GM23338 (cell line): ENCODE results near the gene SCLY. TPM values are rescaled to one million over a fixed set of nuclear protein-coding genes. Genes with fewer than 3 reads are reported as not detected.

Source experiments
- ATAC-seq: fragments of 200-7000 bp; cut with Tn5 transposase; 3 replicates; pipeline ENCODE4 v1.9.1; 2020
- DNase-seq: peaks from one replicate; pipeline ENCODE4 v3.0.0-alpha.2; 2015; ENCODE audit warnings: low spot score
- H2AFZ ChIP-seq: fragments of 200-600 bp; sonication (generic); 2 replicates; pipeline ENCODE4 v1.8.0; 2016; ENCODE audit warnings: antibody characterized with exemption, mild to moderate bottlenecking, moderate library complexity
- H3F3A ChIP-seq: fragments of 200-600 bp; sonication (generic); replicated peaks from 2 replicates; pipeline ENCODE4 v1.8.0; 2017; ENCODE audit warnings: antibody characterized with exemption, mixed run types, low read depth
- H3K27ac ChIP-seq: fragments of 200-600 bp; sonication (generic); 2 replicates; pipeline ENCODE4 v1.6.1; 2016; ENCODE audit warnings: low read depth
- H3K27me3 ChIP-seq: fragments of 200-600 bp; sonication (generic); 2 replicates; pipeline ENCODE4 v1.8.0; 2016; ENCODE audit warnings: mild to moderate bottlenecking, mixed run types, moderate library complexity; ENCODE audit not compliant: insufficient read depth
- H3K36me3 ChIP-seq: fragments of 200-600 bp; sonication (generic); 2 replicates; pipeline ENCODE4 v1.8.0; 2016; ENCODE audit warnings: mild to moderate bottlenecking; ENCODE audit not compliant: insufficient read depth
- H3K4me1 ChIP-seq: fragments of 200-600 bp; sonication (generic); 2 replicates; pipeline ENCODE4 v1.8.0; 2016; ENCODE audit warnings: mild to moderate bottlenecking, moderate library complexity; ENCODE audit not compliant: insufficient read depth
- H3K4me2 ChIP-seq: fragments of 200-600 bp; sonication (generic); 2 replicates; pipeline ENCODE4 v1.7.1; 2017; ENCODE audit warnings: mixed run types
- H3K4me3 ChIP-seq: fragments of 200-600 bp; sonication (generic); 2 replicates; pipeline ENCODE4 v1.6.1; 2016; ENCODE audit warnings: mixed run types
- H3K79me2 ChIP-seq: fragments of 200-600 bp; sonication (generic); replicated peaks from 2 replicates; pipeline ENCODE4 v1.8.0; 2017; ENCODE audit warnings: mild to moderate bottlenecking; ENCODE audit not compliant: insufficient read depth
- H3K9me2 ChIP-seq: fragments of 200-600 bp; sonication (generic); 2 replicates; pipeline ENCODE4 v1.8.0; 2017; ENCODE audit not compliant: insufficient read depth
- H4K20me1 ChIP-seq: fragments of 200-600 bp; sonication (generic); replicated peaks from 2 replicates; pipeline ENCODE4 v1.8.0; 2017; ENCODE audit warnings: mild to moderate bottlenecking; ENCODE audit not compliant: insufficient read depth
- H3K27ac Mint-ChIP-seq: 2 replicates; pipeline ENCODE4 v1.8.0; 2020; ENCODE audit warnings: inconsistent platforms, mild to moderate bottlenecking, moderate library complexity, mixed read lengths
- H3K27me3 Mint-ChIP-seq: 3 replicates; pipeline ENCODE4 v1.8.0; 2022; ENCODE audit warnings: low read depth, mild to moderate bottlenecking, moderate library complexity, mixed read lengths, inconsistent platforms; ENCODE audit not compliant: insufficient read depth, poor library complexity
- H3K36me3 Mint-ChIP-seq: 3 replicates; pipeline ENCODE4 v1.8.0; 2021; ENCODE audit warnings: low read depth, mild to moderate bottlenecking, inconsistent platforms, moderate library complexity, mixed read lengths
- H3K4me1 Mint-ChIP-seq: 3 replicates; pipeline ENCODE4 v1.8.0; 2020; ENCODE audit warnings: mild to moderate bottlenecking, inconsistent platforms, mixed read lengths
- H3K4me3 Mint-ChIP-seq: 3 replicates; pipeline ENCODE4 v1.8.0; 2021; ENCODE audit warnings: moderate library complexity, mild to moderate bottlenecking, inconsistent platforms, mixed read lengths
- H3K9me3 Mint-ChIP-seq: 3 replicates; pipeline ENCODE4 v1.8.0; 2020; ENCODE audit warnings: moderate library complexity, mild to moderate bottlenecking, inconsistent platforms, mixed read lengths
- CREB1 ChIP-seq: fragments of 250-450 bp; sonication (Bioruptor Pico); IDR thresholded peaks from 2 replicates; pipeline ENCODE4 v1.5.0; 2020; ENCODE audit warnings: low read depth, mild to moderate bottlenecking, moderate library complexity
- CTCF ChIP-seq, 2 experiments: fragments of 200-600 bp in 1 of 2; sonication (generic) in 1 of 2; conservative IDR thresholded peaks; 2 replicates each; pipeline versions ENCODE4 v1.5.1 to v1.6.1; 2016 to 2017; ENCODE audit warnings: antibody characterized with exemption in 2 of 2, low read depth in 2 of 2, mild to moderate bottlenecking in 2 of 2, moderate library complexity in 1 of 2
- ETS1 ChIP-seq: IDR thresholded peaks from 2 replicates; pipeline ENCODE4 v1.6.1; 2016; ENCODE audit warnings: antibody characterized with exemption
- EZH2 ChIP-seq: fragments of 200-600 bp; sonication (generic); IDR thresholded peaks from one replicate; pipeline ENCODE4 v1.8.0; 2017; ENCODE audit warnings: antibody characterized with exemption, mild to moderate bottlenecking, low read depth; ENCODE audit not compliant: unreplicated experiment
- EZH2phosphoT487 ChIP-seq: fragments of 200-600 bp; sonication (generic); IDR thresholded peaks from one replicate; pipeline ENCODE4 v1.8.1; 2018; ENCODE audit warnings: antibody characterized with exemption; ENCODE audit not compliant: unreplicated experiment
- JUNB ChIP-seq: IDR thresholded peaks from one replicate; pipeline ENCODE4 v1.6.1; 2016; ENCODE audit warnings: antibody characterized with exemption; ENCODE audit not compliant: unreplicated experiment
- NANOG ChIP-seq: IDR thresholded peaks from 2 replicates; pipeline ENCODE4 v1.6.1; 2016; ENCODE audit warnings: antibody characterized with exemption, borderline replicate concordance
- POLR2AphosphoS5 ChIP-seq: IDR thresholded peaks from 2 replicates; pipeline ENCODE4 v1.6.1; 2016; ENCODE audit warnings: antibody characterized with exemption, low read depth
- STAT1 ChIP-seq: IDR thresholded peaks from one replicate; pipeline ENCODE4 v1.6.1; 2016; ENCODE audit warnings: antibody characterized with exemption; ENCODE audit not compliant: unreplicated experiment
- ZNF114 ChIP-seq: fragments of 250-450 bp; sonication (Bioruptor Pico); IDR thresholded peaks from 2 replicates; pipeline ENCODE4 v1.5.0; 2020; ENCODE audit warnings: mild to moderate bottlenecking, moderate library complexity
- ZNF331 ChIP-seq: fragments of 250-450 bp; sonication (Bioruptor Pico); IDR thresholded peaks from 2 replicates; pipeline ENCODE4 v1.5.0; 2020; ENCODE audit warnings: low read depth, mild to moderate bottlenecking, moderate library complexity
- polyA plus RNA-seq: library from polyadenylated mRNA; unstranded; fragments of >200 nt; fragmentation: Nextera tagmentation; extraction: Ambion mirVana; gene quantifications from 2 replicates; pipeline ENCODE4 v1.2.1, GENCODE V29; 2016
- total RNA-seq: library from RNA; depleted of rRNA; stranded (reverse); fragments of >200 nt; shearing (Covaris generic); gene quantifications from 2 replicates; pipeline ENCODE4 v1.2.3, GENCODE V29; 2014
- TF ChIP-seq, protein P1 (sequence below): IDR thresholded peaks from one replicate; pipeline ENCODE4 v1.6.1; 2018; ENCODE audit warnings: antibody characterized with exemption; ENCODE audit not compliant: unreplicated experiment
- TF ChIP-seq, protein P2 (sequence below): fragments of 250-450 bp; sonication (Bioruptor Pico); IDR thresholded peaks from 2 replicates; pipeline ENCODE4 v1.5.0; 2020; ENCODE audit warnings: mild to moderate bottlenecking, moderate library complexity

SCLY gene
- total and polyA plus RNA-seq, 2 experiments from 2014 or later = 57.2 to 80.3 TPM

GRCh38 chr2:238021327-238021726, 39.5 kb upstream of the SCLY start:
- no peaks in the 10 kb centered on the region; the same call in 1 of the 2 replicates for H3K36me3 ChIP-seq
- Mint-ChIP-seq H3K36me3 (peaks cover 6% of the 10 kb centered on the region; the same call in 1 of the 3 replicates), H3K4me1 (0 out of 3 replicates have a peak, but pooled peaks cover 2% of the 10 kb centered on the region), H3K27ac (no peak overlapping the region), H3K4me3 (no peak overlapping the region), H3K9me3 (no peaks in the 10 kb centered on the region), H3K27me3 (peaks cover 8% of the 10 kb centered on the region)
- peaks cover 5% of the 10 kb centered on the region; the same call in 1 of the 2 replicates for H4K20me1 ChIP-seq
- no peak overlapping the region for H3K4me3 ChIP-seq
- H3K27me3 ChIP-seq = no peaks in the 10 kb centered on the region
- no peaks in the 10 kb centered on the region for H3K79me2 ChIP-seq
- H3K4me1 ChIP-seq = no peaks in the 10 kb centered on the region
- TF ChIP-seq, protein P1, sequence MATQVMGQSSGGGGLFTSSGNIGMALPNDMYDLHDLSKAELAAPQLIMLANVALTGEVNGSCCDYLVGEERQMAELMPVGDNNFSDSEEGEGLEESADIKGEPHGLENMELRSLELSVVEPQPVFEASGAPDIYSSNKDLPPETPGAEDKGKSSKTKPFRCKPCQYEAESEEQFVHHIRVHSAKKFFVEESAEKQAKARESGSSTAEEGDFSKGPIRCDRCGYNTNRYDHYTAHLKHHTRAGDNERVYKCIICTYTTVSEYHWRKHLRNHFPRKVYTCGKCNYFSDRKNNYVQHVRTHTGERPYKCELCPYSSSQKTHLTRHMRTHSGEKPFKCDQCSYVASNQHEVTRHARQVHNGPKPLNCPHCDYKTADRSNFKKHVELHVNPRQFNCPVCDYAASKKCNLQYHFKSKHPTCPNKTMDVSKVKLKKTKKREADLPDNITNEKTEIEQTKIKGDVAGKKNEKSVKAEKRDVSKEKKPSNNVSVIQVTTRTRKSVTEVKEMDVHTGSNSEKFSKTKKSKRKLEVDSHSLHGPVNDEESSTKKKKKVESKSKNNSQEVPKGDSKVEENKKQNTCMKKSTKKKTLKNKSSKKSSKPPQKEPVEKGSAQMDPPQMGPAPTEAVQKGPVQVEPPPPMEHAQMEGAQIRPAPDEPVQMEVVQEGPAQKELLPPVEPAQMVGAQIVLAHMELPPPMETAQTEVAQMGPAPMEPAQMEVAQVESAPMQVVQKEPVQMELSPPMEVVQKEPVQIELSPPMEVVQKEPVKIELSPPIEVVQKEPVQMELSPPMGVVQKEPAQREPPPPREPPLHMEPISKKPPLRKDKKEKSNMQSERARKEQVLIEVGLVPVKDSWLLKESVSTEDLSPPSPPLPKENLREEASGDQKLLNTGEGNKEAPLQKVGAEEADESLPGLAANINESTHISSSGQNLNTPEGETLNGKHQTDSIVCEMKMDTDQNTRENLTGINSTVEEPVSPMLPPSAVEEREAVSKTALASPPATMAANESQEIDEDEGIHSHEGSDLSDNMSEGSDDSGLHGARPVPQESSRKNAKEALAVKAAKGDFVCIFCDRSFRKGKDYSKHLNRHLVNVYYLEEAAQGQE = no peak
- no peak for TF ChIP-seq STAT1
- TF ChIP-seq ZNF114 (CRISPR knock-in tag) = no peak
- TF ChIP-seq JUNB = no peak
- no peak for TF ChIP-seq CREB1 (CRISPR knock-in tag)
- TF ChIP-seq POLR2AphosphoS5 = no peak
- TF ChIP-seq ETS1 = no peak
- TF ChIP-seq EZH2 = no peak
- TF ChIP-seq, protein P2, sequence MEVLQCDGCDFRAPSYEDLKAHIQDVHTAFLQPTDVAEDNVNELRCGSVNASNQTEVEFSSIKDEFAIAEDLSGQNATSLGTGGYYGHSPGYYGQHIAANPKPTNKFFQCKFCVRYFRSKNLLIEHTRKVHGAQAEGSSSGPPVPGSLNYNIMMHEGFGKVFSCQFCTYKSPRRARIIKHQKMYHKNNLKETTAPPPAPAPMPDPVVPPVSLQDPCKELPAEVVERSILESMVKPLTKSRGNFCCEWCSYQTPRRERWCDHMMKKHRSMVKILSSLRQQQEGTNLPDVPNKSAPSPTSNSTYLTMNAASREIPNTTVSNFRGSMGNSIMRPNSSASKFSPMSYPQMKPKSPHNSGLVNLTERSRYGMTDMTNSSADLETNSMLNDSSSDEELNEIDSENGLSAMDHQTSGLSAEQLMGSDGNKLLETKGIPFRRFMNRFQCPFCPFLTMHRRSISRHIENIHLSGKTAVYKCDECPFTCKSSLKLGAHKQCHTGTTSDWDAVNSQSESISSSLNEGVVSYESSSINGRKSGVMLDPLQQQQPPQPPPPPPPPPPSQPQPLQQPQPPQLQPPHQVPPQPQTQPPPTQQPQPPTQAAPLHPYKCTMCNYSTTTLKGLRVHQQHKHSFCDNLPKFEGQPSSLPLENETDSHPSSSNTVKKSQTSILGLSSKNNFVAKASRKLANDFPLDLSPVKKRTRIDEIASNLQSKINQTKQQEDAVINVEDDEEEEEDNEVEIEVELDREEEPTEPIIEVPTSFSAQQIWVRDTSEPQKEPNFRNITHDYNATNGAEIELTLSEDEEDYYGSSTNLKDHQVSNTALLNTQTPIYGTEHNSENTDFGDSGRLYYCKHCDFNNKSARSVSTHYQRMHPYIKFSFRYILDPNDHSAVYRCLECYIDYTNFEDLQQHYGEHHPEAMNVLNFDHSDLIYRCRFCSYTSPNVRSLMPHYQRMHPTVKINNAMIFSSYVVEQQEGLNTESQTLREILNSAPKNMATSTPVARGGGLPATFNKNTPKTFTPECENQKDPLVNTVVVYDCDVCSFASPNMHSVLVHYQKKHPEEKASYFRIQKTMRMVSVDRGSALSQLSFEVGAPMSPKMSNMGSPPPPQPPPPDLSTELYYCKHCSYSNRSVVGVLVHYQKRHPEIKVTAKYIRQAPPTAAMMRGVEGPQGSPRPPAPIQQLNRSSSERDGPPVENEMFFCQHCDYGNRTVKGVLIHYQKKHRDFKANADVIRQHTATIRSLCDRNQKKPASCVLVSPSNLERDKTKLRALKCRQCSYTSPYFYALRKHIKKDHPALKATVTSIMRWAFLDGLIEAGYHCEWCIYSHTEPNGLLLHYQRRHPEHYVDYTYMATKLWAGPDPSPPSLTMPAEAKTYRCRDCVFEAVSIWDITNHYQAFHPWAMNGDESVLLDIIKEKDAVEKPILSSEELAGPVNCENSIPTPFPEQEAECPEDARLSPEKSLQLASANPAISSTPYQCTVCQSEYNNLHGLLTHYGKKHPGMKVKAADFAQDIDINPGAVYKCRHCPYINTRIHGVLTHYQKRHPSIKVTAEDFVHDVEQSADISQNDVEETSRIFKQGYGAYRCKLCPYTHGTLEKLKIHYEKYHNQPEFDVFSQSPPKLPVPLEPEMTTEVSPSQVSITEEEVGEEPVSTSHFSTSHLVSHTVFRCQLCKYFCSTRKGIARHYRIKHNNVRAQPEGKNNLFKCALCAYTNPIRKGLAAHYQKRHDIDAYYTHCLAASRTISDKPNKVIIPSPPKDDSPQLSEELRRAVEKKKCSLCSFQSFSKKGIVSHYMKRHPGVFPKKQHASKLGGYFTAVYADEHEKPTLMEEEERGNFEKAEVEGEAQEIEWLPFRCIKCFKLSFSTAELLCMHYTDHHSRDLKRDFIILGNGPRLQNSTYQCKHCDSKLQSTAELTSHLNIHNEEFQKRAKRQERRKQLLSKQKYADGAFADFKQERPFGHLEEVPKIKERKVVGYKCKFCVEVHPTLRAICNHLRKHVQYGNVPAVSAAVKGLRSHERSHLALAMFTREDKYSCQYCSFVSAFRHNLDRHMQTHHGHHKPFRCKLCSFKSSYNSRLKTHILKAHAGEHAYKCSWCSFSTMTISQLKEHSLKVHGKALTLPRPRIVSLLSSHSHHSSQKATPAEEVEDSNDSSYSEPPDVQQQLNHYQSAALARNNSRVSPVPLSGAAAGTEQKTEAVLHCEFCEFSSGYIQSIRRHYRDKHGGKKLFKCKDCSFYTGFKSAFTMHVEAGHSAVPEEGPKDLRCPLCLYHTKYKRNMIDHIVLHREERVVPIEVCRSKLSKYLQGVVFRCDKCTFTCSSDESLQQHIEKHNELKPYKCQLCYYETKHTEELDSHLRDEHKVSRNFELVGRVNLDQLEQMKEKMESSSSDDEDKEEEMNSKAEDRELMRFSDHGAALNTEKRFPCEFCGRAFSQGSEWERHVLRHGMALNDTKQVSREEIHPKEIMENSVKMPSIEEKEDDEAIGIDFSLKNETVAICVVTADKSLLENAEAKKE (CRISPR knock-in tag) = no peak
- no peak for TF ChIP-seq NANOG
- no peak for TF ChIP-seq CTCF (conservative IDR thresholded peaks at IDR 0.05; ENCODE audit: low read depth in 2 of 2)
- TF ChIP-seq ZNF331 (CRISPR knock-in tag) = no peak
- TF ChIP-seq EZH2phosphoT487 = no peak
- H3K27ac ChIP-seq = no peak overlapping the region
- no peaks in the 10 kb centered on the region for H3F3A ChIP-seq
- H3K9me2 ChIP-seq = no peaks in the 10 kb centered on the region
- H2AFZ ChIP-seq = no peak overlapping the region
- ATAC-seq (no peak), DNase-seq (no peak)
- no peak overlapping the region for H3K4me2 ChIP-seq
